ENCODE measurements around the gene RABL6. TPM values are rescaled to one million over a fixed set of nuclear protein-coding genes. Genes with fewer than 3 reads are reported as not detected.

The RABL6 gene
- total and polyA plus RNA-seq, 7 donors: 36.0 to 103 (median 55.9) TPM

GRCh38 chr9:136845465-136846260 is 37.9 kb downstream of the RABL6 start:
- intact Hi-C loops (cut with DNase I): loop anchor here (2.0 to 10.0 kb wide), 2 partner anchors 55 to 189 kb away; partner anchors contain the start of genes FUT7 and TMEM141
- H3K36me3 ChIP-seq: peaks cover 0 to 1% (median 0%) of the 10 kb centered on the region in 4 donors
- no peak overlapping the region for H3K4me3 ChIP-seq
- H3K27me3 ChIP-seq: peaks cover 30 to 61% (median 52%) of the 10 kb centered on the region in 3 donors
- TF ChIP-seq, protein P1, sequence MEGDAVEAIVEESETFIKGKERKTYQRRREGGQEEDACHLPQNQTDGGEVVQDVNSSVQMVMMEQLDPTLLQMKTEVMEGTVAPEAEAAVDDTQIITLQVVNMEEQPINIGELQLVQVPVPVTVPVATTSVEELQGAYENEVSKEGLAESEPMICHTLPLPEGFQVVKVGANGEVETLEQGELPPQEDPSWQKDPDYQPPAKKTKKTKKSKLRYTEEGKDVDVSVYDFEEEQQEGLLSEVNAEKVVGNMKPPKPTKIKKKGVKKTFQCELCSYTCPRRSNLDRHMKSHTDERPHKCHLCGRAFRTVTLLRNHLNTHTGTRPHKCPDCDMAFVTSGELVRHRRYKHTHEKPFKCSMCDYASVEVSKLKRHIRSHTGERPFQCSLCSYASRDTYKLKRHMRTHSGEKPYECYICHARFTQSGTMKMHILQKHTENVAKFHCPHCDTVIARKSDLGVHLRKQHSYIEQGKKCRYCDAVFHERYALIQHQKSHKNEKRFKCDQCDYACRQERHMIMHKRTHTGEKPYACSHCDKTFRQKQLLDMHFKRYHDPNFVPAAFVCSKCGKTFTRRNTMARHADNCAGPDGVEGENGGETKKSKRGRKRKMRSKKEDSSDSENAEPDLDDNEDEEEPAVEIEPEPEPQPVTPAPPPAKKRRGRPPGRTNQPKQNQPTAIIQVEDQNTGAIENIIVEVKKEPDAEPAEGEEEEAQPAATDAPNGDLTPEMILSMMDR (IDR thresholded peaks at IDR 0.05): no peak
- TF ChIP-seq EP300 (IDR thresholded peaks at IDR 0.05) (no peak), POLR2AphosphoS5 (IDR thresholded peaks at IDR 0.05) (no peak), POLR2A (IDR thresholded peaks at IDR 0.05) (no peak)
- no peaks in the 10 kb centered on the region for H3K9me3 ChIP-seq
- H3K4me1 ChIP-seq: peaks cover 0 to 88% (median 81%) of the 10 kb centered on the region in 4 donors
- H3K27ac ChIP-seq: no peak overlapping the region
- no peak for DNase-seq
- WGBS, 2 donors: 46 to 71% methylated on average over 102 of the region's 102 CpGs

DNA sequence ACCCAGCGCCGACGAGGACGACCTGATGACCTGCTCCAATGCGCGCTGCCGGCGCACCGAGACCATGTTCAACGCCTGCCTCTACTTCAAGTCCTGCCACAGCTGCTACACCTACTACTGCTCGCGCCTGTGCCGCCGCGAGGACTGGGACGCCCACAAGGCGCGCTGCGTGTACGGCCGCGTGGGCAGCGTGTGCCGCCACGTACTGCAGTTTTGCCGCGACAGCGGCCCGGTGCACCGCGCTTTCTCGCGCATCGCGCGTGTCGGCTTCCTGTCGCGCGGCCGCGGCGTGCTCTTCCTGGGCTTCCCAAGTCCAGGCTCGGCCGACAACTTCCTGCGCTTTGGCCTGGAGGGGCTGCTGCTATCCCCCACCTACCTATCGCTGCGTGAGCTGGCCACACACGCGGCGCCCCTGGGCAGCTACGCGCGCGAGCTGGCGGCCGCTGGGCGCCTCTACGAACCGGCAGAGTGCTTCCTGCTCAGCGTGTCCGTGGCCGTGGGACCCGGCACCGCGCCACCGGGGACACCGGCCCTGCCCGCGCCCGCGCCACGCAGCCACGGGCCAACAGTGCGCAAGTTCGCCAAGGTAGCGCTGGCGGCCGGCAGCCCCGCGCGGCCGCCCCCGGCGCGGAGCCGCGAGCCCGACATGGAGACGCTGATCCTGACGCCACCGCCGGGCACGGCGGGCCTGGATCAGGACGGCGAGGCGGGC is 38.8 kb downstream of the RABL6 start:
- no peak overlapping the region for H3K27ac ChIP-seq
- TF ChIP-seq POLR2AphosphoS5 (IDR thresholded peaks at IDR 0.05): peak in 1 of 4 donors; percentile 35
- no peak for TF ChIP-seq EP300 (IDR thresholded peaks at IDR 0.05)
- H3K4me1 ChIP-seq: peaks cover 0 to 84% (median 79%) of the 10 kb centered on the region in 4 donors
- intact Hi-C loops (cut with DNase I): loop anchor here (2.0 to 10.0 kb wide), 2 partner anchors 56 to 188 kb away; partner anchors contain the start of genes FUT7 and TMEM141
- no peak for DNase-seq
- H3K9me3 ChIP-seq: no peaks in the 10 kb centered on the region
- H3K4me3 ChIP-seq: peak overlapping the region in 2 of 4 donors; percentile 69 to 82
- peaks cover 0 to 6% (median 0%) of the 10 kb centered on the region in 4 donors for H3K36me3 ChIP-seq
- H3K27me3 ChIP-seq: peaks cover 30 to 61% (median 52%) of the 10 kb centered on the region in 3 donors
- 20 to 57% methylated on average over 98 of the region's 98 CpGs for WGBS, 2 donors

DNA sequence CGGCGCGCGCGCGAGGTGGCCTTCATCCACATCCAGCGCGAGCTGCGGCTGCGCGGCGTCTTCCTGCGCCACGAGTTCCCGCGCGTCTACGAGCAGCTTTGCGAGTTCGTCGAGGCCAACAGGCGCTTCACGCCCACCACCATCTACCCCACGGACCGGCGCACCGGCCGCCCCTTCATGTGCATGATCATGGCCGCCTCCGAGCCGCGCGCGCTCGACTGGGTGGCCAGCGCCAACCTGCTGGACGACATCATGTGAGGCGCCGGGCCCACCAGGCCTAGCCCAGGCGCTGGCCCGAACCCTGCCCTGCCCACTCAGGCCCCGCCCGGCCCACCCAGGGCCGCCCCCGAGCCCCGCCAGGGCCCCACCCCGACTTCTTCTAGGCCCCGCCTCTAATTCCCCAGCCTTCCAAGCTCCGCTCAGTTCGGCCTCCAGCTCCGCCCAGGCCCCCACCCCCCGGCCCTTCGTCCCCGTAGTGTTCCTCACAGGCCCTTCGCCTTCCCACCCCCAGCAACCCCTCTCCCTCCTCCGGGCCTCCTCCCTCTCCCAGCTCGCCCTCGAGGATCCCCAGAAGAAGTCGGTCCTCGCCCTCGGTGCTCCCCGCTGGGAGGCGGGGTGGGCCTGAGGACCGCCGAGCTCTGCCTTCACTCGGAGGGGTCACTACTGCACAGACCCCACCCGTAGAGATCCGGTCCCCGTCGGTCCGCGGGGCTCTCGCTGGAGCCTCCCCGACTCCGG is 39.5 kb downstream of the RABL6 start:
- no peak for DNase-seq
- Histone ChIP-seq H3K27me3 (peaks cover 30 to 60% (median 52%) of the 10 kb centered on the region in 3 donors), H3K4me1 (peaks cover 0 to 77% (median 72%) of the 10 kb centered on the region in 4 donors), H3K4me3 (peak overlapping the region; percentile 68 to 82 (median 70)), H3K36me3 (peaks cover 0 to 6% (median 0%) of the 10 kb centered on the region in 4 donors), H3K9me3 (no peaks in the 10 kb centered on the region), H3K27ac (peak overlapping the region; percentile 87 to 93 (median 90))
- intact Hi-C loops (cut with DNase I): loop anchor here (2.0 to 10.0 kb wide), 2 partner anchors 56 to 188 kb away; partner anchors contain the start of genes FUT7 and TMEM141
- TF ChIP-seq, protein P1 (IDR thresholded peaks at IDR 0.05): no peak
- TF ChIP-seq POLR2AphosphoS5 (IDR thresholded peaks at IDR 0.05): peak in 2 of 4 donors; percentile 5
- no peak for TF ChIP-seq EP300 (IDR thresholded peaks at IDR 0.05)
- WGBS, 2 donors: 7 to 14% methylated on average over 75 of the region's 75 CpGs

- peak; percentile 92 for DNase-seq
- no peaks in the 10 kb centered on the region for H3K9me3 ChIP-seq
- H3K4me1 ChIP-seq: peaks cover 0 to 70% (median 65%) of the 10 kb centered on the region in 4 donors
- H3K36me3 ChIP-seq: peaks cover 0 to 6% (median 0%) of the 10 kb centered on the region in 4 donors
- 0 to 1% methylated on average over 48 of the region's 48 CpGs for WGBS, 2 donors
- peaks cover 30 to 54% (median 52%) of the 10 kb centered on the region in 3 donors for H3K27me3 ChIP-seq
- H3K27ac ChIP-seq: peak overlapping the region; percentile 87 to 93 (median 90)
- peak overlapping the region; percentile 68 to 82 (median 70) for H3K4me3 ChIP-seq
- peak; percentile 35 to 71 for TF ChIP-seq POLR2A (IDR thresholded peaks at IDR 0.05)
- TF ChIP-seq EP300 (IDR thresholded peaks at IDR 0.05): no peak
- TF ChIP-seq POLR2AphosphoS5 (IDR thresholded peaks at IDR 0.05): peak; percentile 50 to 87 (median 84)
- TF ChIP-seq, protein P1 (IDR thresholded peaks at IDR 0.05): no peak
- intact Hi-C loops (cut with DNase I): loop anchor here (2.0 to 10.0 kb wide), 2 partner anchors 57 to 187 kb away; partner anchors contain the start of genes FUT7 and TMEM141
Measured at GRCh38 chr9:136847826-136848392, 40.2 kb downstream of the RABL6 start.
